Right lung (tissue), 5 donors: ENCODE results near the gene RBMS1. TPM values are rescaled to one million over a fixed set of nuclear protein-coding genes. Genes with fewer than 3 reads are reported as not detected.
A peak's percentile ranks its signal among the peaks of the same experiment; 100 is the strongest.

Experiments
- DNase-seq, 2 donors: peaks; one replicate each; pipeline ENCODE4 v3.0.0-alpha.2; 2013
- polyA plus RNA-seq, 5 donors: library from polyadenylated mRNA; unstranded; fragments of 120-200 nt; gene quantifications; one replicate each; pipeline versions ENCODE4 v1.2.1 to v1.2.3, GENCODE V29; 2013; ENCODE audit warnings: inconsistent platforms in 1 of 5, low replicate concordance in 1 of 5; ENCODE audit not compliant: insufficient read length in 5 of 5, insufficient read depth in 1 of 5

The RBMS1 gene
- polyA plus RNA-seq, 5 donors, result 73.1 to 146 (median 115) TPM

- no peak for DNase-seq
These were observed 209.9 kb downstream of the RBMS1 start for GRCh38 chr2:160283675-160284074.

- no peak for DNase-seq
These were observed 211.5 kb downstream of the RBMS1 start for GRCh38 chr2:160282063-160282580.

DNA sequence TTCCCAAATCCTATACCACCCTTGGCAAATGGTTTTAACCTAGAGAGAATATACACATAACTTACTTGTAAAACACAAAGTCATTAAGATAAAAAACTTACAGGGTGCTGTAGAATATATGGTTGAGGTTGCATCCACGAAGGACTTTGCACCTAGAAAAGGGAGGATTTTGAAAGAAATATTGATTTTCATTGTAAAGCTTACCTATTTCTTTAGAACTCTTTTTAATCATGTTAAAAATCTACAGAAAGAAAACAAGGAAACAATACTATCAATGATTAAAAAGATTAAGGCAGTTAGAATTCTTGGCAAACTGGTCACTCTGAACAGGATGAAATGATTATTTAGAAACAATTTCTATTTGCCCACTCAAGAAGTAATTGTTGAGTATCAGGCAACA, 212.4 kb downstream of the RBMS1 start:
- DNase-seq, result no peak

DNA sequence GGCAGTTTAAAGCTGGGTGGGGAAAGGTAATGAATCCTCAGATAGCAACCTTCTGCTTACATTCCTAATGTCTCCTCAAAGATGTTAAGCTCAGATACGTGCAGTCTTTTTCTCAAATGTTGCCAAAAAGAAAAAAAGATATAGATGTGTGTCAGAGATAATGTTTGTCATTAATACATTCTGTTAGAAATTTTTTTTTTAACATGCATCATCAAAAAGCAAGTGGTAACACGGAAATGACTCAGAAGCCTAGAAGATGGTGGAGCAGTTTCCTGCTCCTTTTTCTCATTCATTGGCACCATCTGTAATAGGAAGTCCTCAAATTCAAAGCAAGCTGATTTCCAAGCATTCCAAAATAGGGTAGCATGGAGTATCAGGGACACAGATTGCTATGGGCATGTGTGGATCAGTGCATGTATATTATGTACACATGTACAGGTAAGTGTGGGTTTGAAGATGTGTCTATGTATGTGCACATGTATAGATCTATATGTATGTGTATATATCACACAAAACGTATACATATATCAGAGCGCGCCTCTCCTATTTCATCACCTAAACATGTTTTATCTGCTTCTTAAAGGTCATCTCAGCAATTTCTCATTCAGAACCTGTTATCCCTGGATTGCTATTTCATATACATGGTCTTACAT, 213.7 kb downstream of the RBMS1 start:
- DNase-seq, result no peak

DNA sequence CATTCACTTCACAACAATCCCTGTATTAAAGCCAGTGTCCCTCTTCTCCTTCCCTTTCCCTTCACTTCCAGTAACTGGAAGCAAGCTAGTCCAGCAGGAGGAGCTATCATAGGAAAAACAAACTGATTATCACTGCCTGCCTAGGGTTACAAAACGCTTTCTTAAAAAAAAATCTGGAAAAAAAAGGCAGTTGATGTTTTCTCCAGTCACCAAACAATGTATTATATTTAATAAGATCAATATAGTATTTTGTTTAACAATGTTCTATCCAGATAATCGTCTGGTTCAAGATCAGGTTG, 214.8 kb downstream of the RBMS1 start:
- no peak for DNase-seq

DNA sequence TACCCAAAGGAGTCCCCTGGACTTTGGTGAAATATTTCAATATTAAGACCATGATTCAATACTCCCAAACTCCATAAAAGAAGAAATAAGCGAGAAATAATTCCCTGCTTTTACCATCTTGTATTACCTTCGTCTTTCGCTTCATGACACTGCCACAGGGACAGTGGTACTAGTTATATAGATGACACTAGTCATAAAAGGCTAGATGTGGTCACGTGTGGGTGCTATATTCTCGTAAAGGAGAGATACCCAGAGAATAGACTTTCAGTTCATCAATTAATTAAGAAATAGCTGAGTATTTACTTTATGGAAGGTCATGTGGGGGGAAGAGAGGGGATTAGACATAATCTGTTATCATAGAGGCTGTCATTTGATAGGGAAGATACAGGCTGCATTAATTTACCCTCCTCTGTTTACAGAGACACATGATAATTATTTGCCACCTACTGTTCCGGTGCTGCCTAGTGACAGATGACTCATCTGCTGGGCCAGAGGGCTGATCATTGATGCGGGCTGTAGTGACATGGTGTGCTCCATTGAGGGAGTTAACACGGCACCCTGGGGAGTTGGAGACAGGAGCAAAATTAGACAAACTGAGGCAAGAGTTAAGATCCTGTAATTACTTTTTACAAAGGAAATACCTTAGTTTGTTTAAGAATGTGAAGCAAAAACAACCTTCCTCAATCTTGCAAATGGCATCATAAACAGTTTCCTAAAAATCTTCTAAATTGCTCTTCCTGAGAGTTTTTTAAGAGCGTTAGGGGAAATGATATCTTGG, 215.3 kb downstream of the RBMS1 start:
- no peak for DNase-seq

DNA sequence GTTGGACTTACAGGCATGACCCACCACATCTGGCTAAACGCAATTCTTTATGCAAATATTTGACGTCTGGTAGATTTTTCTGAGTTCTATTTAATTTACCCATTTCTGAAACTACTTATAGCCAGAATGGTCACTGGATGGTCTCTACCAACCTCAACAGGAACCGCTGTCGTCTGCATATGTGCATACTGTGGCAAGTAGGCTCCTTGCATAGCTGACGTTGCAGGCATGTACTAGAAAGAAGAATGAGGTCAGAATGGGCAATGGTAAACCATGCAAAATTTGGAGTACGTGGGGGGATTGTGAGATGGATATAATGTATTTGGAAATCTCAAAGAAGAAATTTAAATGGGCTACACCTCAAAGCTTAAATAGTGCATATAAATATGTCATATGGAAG, 216.5 kb downstream of the RBMS1 start:
- DNase-seq, result no peak

GRCh38 chr2:160275656-160276055, 218.0 kb downstream of the RBMS1 start:
- DNase-seq, result no peak

DNA sequence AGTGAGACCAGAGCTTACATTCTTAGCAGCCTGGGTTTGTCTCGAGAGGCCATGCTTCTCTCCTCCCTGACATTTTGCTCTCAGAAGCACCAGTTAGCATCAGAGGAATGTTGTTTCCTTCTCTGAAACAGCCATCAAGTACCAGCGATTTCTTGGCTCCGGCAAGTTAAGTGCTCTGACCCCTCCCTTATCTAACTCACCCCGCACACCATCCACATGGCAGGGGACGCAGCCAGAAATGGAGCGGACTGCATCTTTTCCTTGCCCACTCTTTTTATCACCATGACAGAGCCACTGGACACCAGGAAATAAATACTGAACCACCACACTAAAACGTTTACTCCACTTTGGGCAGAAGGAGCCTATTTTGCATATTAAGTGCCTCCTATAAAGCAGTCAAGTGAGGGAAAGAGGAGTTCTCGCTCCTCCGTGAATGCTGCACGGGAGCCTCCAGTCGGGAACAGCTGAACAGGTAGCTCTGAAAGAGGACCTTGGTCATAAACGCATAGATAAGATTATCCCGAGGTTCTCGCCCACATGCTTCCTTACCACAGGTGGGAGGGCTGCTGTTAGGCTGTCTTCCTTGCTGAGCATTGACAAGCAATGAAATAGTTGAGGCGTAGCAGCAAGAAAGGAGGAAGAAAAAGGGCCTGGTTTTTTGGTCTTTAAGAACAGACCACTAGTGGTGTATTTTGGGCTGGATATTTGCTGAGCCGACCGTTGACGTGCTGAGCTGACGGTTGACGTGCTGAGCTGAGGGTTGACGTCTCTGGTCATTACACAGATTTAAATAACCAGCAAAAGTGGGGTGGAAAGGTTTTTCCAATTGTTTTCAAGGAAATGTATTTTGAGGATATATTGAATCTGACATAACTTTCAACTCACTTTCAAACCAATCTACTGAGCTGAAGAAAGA, 222.2 kb downstream of the RBMS1 start:
- DNase-seq, result peak; percentile 43 to 48

DNA sequence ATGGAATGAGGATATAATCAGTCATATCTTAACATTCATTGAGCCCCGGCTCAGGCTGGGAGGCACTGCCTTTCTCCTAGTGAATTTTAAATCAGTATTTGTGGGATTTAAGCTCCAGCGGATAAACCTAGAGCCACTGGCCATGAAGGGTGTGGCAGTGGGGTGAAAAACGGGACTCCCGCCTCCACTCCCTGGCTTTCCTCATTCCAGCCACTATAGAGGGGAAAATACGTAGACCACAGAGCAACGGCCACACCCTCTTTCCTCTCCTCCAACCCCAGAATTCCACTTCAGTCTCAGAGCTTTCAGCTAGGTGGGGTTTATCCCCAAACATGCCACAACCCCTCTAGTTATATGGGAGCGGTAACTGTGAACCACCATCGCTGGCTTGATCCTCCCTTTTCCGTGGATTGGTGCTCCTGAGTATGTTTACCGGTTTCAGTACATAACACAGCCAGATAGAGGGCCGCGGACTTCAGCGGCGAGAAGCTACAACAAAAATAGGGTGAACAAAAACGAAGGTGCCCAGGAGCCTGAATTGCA, 223.0 kb downstream of the RBMS1 start:
- no peak for DNase-seq

DNA sequence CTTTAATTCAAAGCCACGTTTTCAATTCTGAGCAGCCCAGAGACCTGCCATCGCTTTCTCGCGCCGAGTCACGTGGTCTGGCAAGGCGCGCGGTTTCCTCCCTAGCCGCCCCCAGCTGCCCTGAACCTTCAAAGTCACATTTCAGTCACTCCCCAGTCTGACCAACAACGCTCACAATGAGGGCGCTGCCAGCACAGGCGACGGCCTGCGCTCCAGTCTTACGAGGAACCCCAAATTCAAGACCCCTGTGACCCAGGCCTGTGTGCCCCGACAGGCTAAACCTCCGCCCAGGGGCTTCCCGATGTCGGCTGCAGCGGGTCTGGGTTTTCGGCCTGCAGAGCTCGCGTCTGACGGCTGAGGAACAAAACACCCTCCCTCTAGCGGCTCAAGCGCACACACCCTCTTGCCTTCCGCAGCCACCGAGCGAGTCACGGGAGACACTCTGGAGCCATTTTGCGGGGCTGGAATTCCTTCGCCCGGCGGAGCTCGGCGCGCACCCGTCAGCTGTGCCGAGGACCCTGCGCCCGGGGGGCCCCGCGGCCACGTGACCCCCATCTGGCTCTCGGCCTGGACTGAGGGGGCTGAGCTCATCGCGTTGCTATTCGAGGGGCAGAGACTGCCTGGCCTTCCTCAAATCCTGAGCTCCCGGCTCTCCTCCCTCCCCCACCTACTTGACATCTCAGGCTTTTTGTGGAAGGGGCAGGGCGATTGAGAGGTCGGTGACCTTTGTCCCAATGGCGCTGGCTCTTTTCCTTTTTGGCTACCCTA, 223.6 kb downstream of the RBMS1 start:
- peak; percentile 94 for DNase-seq

DNA sequence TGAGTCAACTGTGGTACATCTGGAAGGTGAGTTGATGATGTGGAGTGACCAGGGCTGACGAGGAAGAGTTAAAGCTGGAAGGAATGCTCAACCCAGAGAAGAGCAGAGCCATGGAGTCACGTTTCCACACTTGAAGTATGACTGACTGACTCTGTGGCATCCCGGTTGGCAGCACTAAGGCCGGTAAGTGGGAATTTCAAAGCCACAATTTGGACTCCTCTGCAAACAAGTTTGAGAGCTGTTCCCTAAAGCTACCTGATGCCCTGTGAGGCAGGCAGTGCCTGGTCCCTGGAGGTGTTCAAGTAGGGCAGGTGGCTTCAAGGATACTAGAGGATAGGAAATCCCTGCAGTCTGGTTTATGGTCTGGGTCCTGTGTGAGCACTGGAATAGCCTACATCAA, 224.2 kb downstream of the RBMS1 start:
- DNase-seq, result no peak

DNA sequence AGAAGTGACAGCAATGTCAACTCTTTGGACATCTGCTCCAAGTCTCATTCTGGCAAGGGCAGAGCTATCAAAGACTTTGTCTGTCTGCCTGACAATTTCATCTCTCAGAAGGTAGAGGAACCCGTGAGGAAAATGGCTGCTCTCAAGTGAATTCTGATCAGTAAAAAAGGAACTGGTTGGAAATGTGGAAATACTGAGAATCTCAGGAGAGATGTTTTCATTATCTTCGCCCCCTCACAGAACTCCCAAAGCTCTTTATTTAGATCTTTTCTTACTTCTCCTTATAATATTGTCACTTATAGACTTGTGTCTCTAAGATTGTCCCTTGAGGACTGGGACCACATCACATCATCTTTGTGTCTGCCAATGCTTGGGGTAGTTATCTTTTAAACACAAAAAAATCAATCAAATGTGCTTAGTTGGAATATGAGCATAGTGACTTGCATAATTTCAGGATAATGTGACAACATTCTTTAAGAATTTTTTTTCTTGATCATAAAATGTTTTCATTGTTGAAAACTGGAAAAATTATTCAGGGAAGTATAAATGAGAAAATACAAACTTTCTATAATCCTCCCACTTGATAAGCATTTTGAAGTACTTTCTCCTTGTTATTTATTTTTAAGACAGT, 225.3 kb downstream of the RBMS1 start:
- no peak for DNase-seq

DNA sequence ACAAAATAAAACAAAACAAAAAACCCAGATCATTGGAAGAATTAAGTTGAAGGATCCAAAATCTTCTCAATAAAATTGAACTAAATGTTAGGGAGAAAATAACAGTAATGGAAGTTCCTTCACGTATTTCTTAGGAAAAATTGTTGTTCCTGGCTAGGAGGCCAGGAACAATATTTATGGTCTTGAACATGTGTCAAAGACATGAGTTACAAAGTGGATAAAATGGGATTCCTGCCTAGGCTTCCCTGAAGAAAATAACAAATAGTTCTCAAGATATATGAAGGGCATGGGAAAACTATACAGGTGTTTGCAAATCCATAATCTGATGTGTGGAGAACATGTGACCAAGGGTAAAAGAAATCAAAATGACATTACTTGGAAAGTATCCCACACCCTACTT, 225.9 kb downstream of the RBMS1 start:
- DNase-seq, result no peak

DNA sequence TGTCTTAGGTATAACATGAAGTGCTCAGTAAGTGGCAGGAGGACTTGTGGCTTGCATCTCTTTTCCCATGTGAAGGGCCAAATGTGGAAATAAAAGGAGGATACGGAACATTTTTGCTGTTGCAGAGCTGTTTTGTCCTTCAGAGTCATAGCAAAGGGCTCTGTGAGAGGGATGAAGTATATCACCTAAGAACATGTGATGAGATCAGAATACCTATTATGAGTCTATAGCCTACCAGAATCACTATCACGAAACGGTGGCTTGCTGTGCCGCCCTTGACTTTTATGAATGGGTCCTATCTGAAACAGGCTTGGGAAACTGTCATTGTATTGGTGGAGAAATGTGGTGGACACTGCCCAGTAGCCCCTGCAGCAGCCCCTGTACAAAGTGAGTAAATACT, 226.6 kb downstream of the RBMS1 start:
- DNase-seq, result no peak

DNA sequence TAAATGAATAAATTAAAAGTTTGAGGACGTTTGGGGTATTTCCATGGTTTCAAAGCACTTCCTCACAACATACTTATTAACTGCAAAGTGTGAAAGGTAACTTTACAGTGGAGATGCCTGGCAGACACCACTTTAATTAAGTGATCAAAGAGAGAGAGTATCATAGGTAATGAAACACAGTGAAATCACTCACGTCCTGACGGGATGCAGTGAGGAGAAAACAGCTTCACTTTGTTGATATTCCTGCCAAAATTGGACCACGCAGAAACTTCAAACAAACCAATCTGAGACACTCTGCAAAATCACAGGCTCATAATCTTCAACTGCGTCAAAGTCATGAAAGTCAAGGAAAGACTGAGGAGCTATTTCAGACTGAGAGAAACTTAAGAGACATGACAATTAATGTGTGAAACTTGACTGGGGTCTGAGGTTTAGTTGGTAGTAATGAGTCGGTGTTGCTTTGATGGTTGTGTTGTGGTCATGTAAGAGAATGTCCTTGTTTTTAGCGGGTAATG, 227.5 kb downstream of the RBMS1 start:
- no peak for DNase-seq

DNA sequence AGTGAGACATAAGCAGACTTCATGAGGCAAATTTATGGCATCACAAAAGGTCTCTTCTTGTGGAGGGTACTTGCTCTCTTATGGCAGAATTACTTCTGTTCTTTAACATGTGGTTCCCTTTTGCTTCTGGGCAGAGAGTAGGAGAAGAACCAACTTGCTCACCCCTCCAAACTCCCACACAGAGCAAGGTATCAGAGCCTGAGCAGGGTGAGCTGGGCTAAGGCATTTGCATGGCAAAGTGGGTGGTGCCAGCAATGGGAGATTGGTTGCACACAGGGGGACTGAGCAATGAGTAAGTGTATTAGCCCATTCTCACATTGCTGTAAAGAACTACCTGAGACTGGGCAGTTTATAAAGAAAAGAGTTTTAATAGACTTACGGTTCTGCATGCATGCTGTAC, 229.3 kb downstream of the RBMS1 start:
- DNase-seq, result no peak

DNA sequence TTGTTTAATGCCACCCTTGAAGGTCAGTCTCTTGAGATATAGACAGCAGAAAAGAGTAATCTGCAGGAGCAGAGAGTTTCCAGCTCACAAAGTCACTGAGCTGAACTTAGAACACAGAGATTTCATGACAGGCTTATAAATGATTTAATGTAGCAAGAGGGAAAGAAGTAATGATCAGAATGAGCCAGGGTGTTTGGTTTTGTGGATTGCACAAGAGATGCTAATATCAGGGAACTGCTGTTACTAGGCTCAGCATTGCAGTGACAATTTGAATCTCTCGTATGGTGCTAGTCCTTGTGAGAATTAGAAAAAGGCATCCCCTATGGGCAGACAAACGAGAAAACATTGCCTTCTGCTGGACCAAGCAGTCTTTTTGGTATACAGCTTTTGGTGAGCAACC, 231.9 kb downstream of the RBMS1 start:
- DNase-seq, result peak; percentile 28 to 35

DNA sequence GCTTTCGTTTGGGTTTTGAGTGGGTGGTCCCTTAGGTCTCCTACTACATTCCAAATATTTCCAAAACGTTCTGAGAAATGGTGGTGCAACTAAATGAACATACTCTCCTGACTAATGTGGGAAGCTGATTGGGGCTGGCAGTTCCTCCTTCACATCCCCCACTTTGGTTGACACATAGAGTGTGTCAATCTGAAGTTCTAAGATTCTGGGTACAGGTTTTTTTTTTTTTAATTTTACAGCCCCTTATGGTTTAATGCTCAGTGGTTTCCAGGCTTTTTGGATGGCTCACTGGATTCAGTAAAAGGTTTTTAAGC, 235.2 kb downstream of the RBMS1 start:
- no peak for DNase-seq

DNA sequence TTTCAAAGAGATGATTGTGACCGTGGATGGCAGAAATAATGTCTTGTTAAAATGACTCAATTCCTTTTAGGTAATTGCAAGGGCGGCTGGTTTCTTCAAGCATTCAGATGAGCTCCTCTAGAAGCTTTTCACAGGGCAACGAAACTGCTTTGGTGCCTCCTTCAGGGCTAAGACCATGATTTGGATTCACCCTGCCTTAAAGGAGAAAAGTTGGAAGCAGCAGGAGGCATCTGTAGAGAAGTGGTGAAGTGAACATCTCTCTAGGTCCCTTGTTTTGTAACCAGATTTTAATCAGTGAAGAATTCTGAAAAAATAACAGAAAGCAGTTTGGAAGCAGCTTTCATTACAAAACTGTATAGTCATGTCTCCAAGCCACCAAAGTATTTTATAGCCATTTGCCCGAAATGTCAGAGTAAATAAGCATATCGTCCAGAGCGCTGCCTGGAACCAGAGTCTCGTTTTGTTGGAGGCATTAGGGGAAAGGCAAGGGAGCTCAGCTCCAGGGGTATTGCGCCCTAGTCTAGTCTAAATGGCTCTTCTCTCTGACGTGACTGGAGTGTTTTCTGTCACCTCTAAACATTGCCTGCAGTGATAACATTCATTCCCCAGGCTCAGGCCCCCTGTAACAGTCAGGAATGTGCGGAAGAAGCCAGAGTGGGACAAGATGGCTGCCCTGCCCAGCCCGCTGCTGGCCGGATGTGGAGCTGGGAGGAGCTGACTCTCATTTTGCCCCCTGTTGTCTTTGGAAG, 235.7 kb downstream of the RBMS1 start:
- no peak for DNase-seq
